K562 (cell line): ENCODE data around the gene ZNF718. TPM values are rescaled to one million over a fixed set of nuclear protein-coding genes. Genes with fewer than 3 reads are reported as not detected.
A peak's percentile ranks its signal among the peaks of the same experiment; 100 is the strongest.

Source experiments
- ATAC-seq: fragments of 200-7000 bp; cut with Tn5 transposase; 3 replicates; pipeline ENCODE4 v1.9.1; 2020; ENCODE audit warnings: moderate library complexity
- BruUV-seq: library from RNA; stranded (reverse); fragments of 400-500 nt; replicated peaks from 2 replicates; lab custom pipeline; 2021; lab: Mats Ljungman, UMichigan
- CTCF ChIA-PET: fragments of 300-600 bp; formaldehyde crosslinking; extraction: SDS; loops from one replicate; lab custom pipeline; 2021; ENCODE audit warnings: low intra/inter-chr PET ratio; lab: Yijun Ruan, JAX
- POLR2A ChIA-PET: fragments of 300-600, 350-650 bp; sonication (Branson Sonifier 250); formaldehyde crosslinking; extraction: SDS; loops from one replicate; lab custom pipeline; 2021; ENCODE audit warnings: antibody characterized with exemption, inconsistent platforms; lab: Yijun Ruan, JAX
- DNase-seq, 4 experiments: peaks; one replicate each; pipeline versions ENCODE4 v3.0.0 to v3.0.0-alpha.2; 2011 to 2018; ENCODE audit warnings: low spot score in 3 of 4, mixed read lengths in 3 of 4; ENCODE audit errors: extremely low read depth in 1 of 4
- FAIRE-seq: peaks from 2 replicates; lab custom pipeline; 2011; peaks lifted over from hg19 to GRCh38; lab: Jason Lieb, UNC
- H2AFZ ChIP-seq: 2 replicates; pipeline ENCODE4 v1.6.0; 2011; ENCODE audit warnings: low read depth, low read length, control low read depth, inconsistent platforms
- H3K27ac ChIP-seq: fragments of 200-600 bp; 3 replicates; pipeline ENCODE4 v1.8.0; 2011; ENCODE audit warnings: low read depth, mild to moderate bottlenecking, control low read depth, inconsistent platforms, low read length, moderate library complexity, mixed read lengths; ENCODE audit errors: extremely low read depth
- H3K27me3 ChIP-seq, 2 experiments: fragments of 300-600 bp in 1 of 2; 2 replicates in 1 of 2; 3 replicates in 1 of 2; pipeline versions ENCODE4 v1.6.0 to v1.8.0; 2011; ENCODE audit warnings: inconsistent platforms in 2 of 2, low read length in 2 of 2, mild to moderate bottlenecking in 1 of 2, mixed read lengths in 1 of 2, moderate library complexity in 1 of 2; ENCODE audit not compliant: control insufficient read depth in 2 of 2, insufficient read depth in 2 of 2
- H3K36me3 ChIP-seq: fragments of 300-600 bp; 3 replicates; pipeline ENCODE4 v1.8.0; 2011; ENCODE audit warnings: mild to moderate bottlenecking, low read length, inconsistent platforms; ENCODE audit not compliant: control insufficient read depth, insufficient read depth
- H3K4me1 ChIP-seq, 2 experiments: fragments of 200-600 bp in 1 of 2; replicated peaks in 1 of 2; 2 replicates in 1 of 2; 3 replicates in 1 of 2; pipeline versions ENCODE4 v1.5.1 to v1.8.0; 2011; ENCODE audit warnings: inconsistent platforms in 2 of 2, low read length in 2 of 2, mild to moderate bottlenecking in 1 of 2, mixed read lengths in 1 of 2, moderate library complexity in 1 of 2; ENCODE audit not compliant: control insufficient read depth in 2 of 2, insufficient read depth in 2 of 2
- H3K4me2 ChIP-seq: 2 replicates; pipeline ENCODE4 v1.6.1; 2011; ENCODE audit warnings: low read length, control low read depth, inconsistent platforms, mixed read lengths; ENCODE audit not compliant: insufficient read depth
- H3K4me3 ChIP-seq: fragments of 200-600 bp; sonication (generic), shearing (Covaris generic); 2 replicates; pipeline ENCODE4 v1.5.1; 2016; ENCODE audit warnings: control low read depth, inconsistent platforms
- H3K79me2 ChIP-seq: fragments of 200-600 bp; 3 replicates; pipeline ENCODE4 v1.8.0; 2011; ENCODE audit warnings: low read length, inconsistent platforms; ENCODE audit not compliant: control insufficient read depth, insufficient read depth
- H3K9ac ChIP-seq, 2 experiments: 2 replicates each; pipeline versions ENCODE4 v1.6.0 to v1.6.1; 2011; ENCODE audit warnings: low read depth in 2 of 2, low read length in 2 of 2, control low read depth in 1 of 2, inconsistent platforms in 1 of 2, mild to moderate bottlenecking in 1 of 2, mixed read lengths in 1 of 2; ENCODE audit not compliant: insufficient read depth in 1 of 2
- H3K9me1 ChIP-seq: one replicate; pipeline ENCODE4 v1.6.0; 2011; ENCODE audit warnings: inconsistent platforms, mild to moderate bottlenecking, low read length, moderate library complexity; ENCODE audit not compliant: control insufficient read depth, insufficient read depth
- H3K9me3 ChIP-seq: replicated peaks from 2 replicates; pipeline ENCODE4 v1.5.1; 2011; ENCODE audit warnings: low read depth, low read length, inconsistent platforms; ENCODE audit not compliant: control insufficient read depth, insufficient read depth
- H4K20me1 ChIP-seq: replicated peaks from 2 replicates; pipeline ENCODE4 v1.6.1; 2011; ENCODE audit warnings: low read length, inconsistent platforms, mixed read lengths; ENCODE audit not compliant: control insufficient read depth, insufficient read depth
- ARHGAP35 ChIP-seq: fragments of 450-650 bp; IDR thresholded peaks from 2 replicates; pipeline ENCODE4 v1.6.1; 2018; ENCODE audit not compliant: partially characterized antibody
- BRD9 ChIP-seq: fragments of 450-650 bp; IDR thresholded peaks from 2 replicates; pipeline ENCODE4 v1.6.1; 2018; ENCODE audit warnings: low read depth; ENCODE audit not compliant: partially characterized antibody
- GATAD2B ChIP-seq: fragments of 450-650 bp; IDR thresholded peaks from 2 replicates; pipeline ENCODE4 v1.6.1; 2017; ENCODE audit warnings: mild to moderate bottlenecking, borderline replicate concordance
- PCBP2 ChIP-seq: fragments of 200-400 bp; formaldehyde crosslinking; IDR thresholded peaks from 2 replicates; pipeline ENCODE4 v1.6.1; 2018; ENCODE audit warnings: low read length, low read depth, mild to moderate bottlenecking, moderate library complexity; ENCODE audit not compliant: poor library complexity, severe bottlenecking
- TSC22D4 ChIP-seq: fragments of 450-650 bp; IDR thresholded peaks from 2 replicates; pipeline ENCODE4 v1.6.1; 2016; ENCODE audit warnings: missing genetic modification characterization, missing biosample characterization, control low read depth
- ZKSCAN3 ChIP-seq: fragments of 250-450 bp; sonication (Bioruptor Pico); IDR thresholded peaks from 2 replicates; pipeline ENCODE4 v1.4.0; 2020
- WGBS: fragments of 100-300 bp; shearing (Covaris generic); methylation state at CpG from one replicate; pipeline ENCODE4 v1.1.6; 2016; ENCODE audit warnings: low coverage, mixed read lengths; ENCODE audit not compliant: insufficient coverage; ENCODE audit errors: missing lambda C conversion rate; 5-methylcytosine and 5-hydroxymethylcytosine counted together
- in situ Hi-C: fragments of 300-500 bp; cut with MboI; formaldehyde crosslinking; loops from 4 replicates; pipeline ENCODE4 v1.15.0; 2018; ENCODE audit warnings: inconsistent platforms, mixed read lengths
- intact Hi-C: fragments of 100-400 bp; cut with micrococcal nuclease; formaldehyde crosslinking; loops from 2 replicates; pipeline ENCODE4 v1.14.2; 2022
- polyA plus RNA-seq, 8 experiments: library from polyadenylated mRNA; depleted of rRNA in 4 of 8; stranded (reverse) in 5 of 8; unstranded in 3 of 8; fragments of >200 nt; fragmentation: Nextera tagmentation in 2 of 8; fragmentation: Illumina TruSeq in 1 of 8; extraction: Ambion mirVana in 2 of 8; extraction: Trizol in 1 of 8; gene quantifications; 2 replicates each; pipeline versions ENCODE4 v1.2.1 to v1.2.3, GENCODE V29; 2011 to 2014; ENCODE audit warnings: inconsistent platforms in 1 of 8, missing spikeins in 1 of 8
- total RNA-seq, 7 experiments: library from RNA; depleted of rRNA in 6 of 7; stranded (reverse); fragments of >200 nt in 6 of 7; fragmentation: Illumina TruSeq in 2 of 7; extraction: Trizol in 2 of 7; gene quantifications; 2 replicates each; pipeline versions ENCODE4 v1.2.1 to v1.2.3, GENCODE V29; 2011 to 2021; ENCODE audit warnings: low replicate concordance in 1 of 7
- TF ChIP-seq, protein P1 (sequence below): sonication (generic); formaldehyde crosslinking; IDR thresholded peaks from 2 replicates; pipeline ENCODE4 v1.5.0; 2020; ENCODE audit warnings: missing genetic modification reagents

The ZNF718 gene
- total and polyA plus RNA-seq, 9 of the 15 experiments (the other 6 are each of a cell fraction or from before 2014, with no cell fraction given): 1.00 to 5.3 (median 2.7) TPM

DNA sequence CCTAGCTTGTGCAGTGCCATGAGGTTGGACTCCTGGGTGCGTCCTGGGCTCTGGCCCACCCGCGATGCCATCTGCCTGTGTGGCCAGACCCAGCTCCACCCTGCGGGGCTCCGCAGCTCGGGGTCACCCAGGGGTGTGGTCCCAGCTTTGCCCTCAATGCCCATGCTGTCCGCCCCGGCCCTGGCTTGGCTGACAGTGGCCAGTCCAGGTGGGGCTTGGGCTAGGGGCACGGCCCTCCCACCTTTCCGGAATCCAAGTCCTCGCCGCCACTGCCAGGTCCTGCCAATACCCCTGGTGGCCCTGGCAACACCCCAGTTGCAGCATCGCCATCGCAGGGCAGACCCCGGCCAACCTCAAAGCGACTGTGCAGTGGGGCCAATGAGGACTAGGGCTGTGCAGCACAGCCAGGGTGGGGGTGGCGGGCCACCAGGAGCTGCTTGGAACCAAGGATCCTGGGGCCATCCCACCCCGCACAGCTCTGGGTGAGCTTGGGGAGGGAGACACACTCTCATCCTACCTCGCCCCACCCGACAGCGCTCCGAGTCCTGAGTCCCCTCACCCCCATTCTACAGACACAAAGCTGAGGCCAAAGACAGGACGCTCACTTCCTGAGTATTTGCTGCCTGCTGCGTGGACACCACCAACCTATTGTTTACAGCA lies 80.9 kb downstream of the ZNF718 start (continued):
- no peak for TF ChIP-seq PCBP2
- no peak for TF ChIP-seq GATAD2B
- TF ChIP-seq ZKSCAN3: no peak
- TF ChIP-seq, protein P1, sequence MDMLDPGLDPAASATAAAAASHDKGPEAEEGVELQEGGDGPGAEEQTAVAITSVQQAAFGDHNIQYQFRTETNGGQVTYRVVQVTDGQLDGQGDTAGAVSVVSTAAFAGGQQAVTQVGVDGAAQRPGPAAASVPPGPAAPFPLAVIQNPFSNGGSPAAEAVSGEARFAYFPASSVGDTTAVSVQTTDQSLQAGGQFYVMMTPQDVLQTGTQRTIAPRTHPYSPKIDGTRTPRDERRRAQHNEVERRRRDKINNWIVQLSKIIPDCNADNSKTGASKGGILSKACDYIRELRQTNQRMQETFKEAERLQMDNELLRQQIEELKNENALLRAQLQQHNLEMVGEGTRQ: no peak
- TF ChIP-seq, all 486 proteins: peak for 0

DNA sequence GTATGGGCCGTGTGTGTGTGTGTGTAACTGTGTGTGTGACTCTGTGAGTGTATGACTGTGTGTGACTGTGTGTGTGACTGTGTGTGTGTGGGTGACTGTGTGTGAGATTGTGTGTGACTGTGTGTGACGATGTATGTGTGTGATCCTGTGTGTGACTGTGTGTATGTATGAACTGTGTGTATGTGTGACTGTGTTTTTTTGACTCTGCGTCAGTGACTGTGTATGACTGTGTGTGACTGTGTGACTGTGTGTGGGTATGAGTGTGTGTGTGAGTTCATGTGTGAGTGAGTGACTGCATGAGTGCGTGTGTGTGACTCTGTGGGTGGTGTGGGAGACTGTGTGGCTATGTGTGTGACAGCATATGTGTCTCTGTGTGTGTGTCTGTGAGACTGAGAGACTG lies 81.8 kb downstream of the ZNF718 start:
- Histone ChIP-seq H3K4me3 (no peak overlapping the region), H3K9me3 (peaks cover 4% of the 10 kb centered on the region), H4K20me1 (no peaks in the 10 kb centered on the region), H3K36me3 (no peaks in the 10 kb centered on the region), H3K79me2 (no peaks in the 10 kb centered on the region), H2AFZ (no peak overlapping the region), H3K9ac (no peak overlapping the region), H3K4me1 (no peaks in the 10 kb centered on the region; a peak in 1 of 5 replicates), H3K27ac (no peak overlapping the region), H3K9me1 (no peaks in the 10 kb centered on the region), H3K27me3 (no peaks in the 10 kb centered on the region), H3K4me2 (no peak overlapping the region)
- peak; percentile 52 for FAIRE-seq
- in situ Hi-C loops: no loop called here
- BruUV-seq: no TSS peak
- intact Hi-C loops: no loop called here
- DNase-seq: no peak
- 0% methylated on average over 3 of the region's 4 CpGs for WGBS
- no peak for ATAC-seq
- ChIA-PET POLR2A (no interaction called here), CTCF (no interaction called here)
- TF ChIP-seq TSC22D4 (tag) (0 out of 2 replicates have a peak, but pooled peaks have one; percentile 76), BRD9 (no peak), ARHGAP35 (no peak)
